ENCODE results near the gene FBXO42.
"Not testable (repeated sequence)": the region's sequence is repeated elsewhere in the genome, so short reads cannot be mapped to it uniquely, and the experiment has no call there.

GRCh38 chr1:16222716-16223115, 129.6 kb downstream of the FBXO42 start:
- not testable (repeated sequence) for TF ChIP-seq POLR2AphosphoS5, POLR2A (IDR thresholded peaks at IDR 0.05)

All from spleen (tissue), 3 donors.